NCI-H1417 treated with DMSO at 0.1 percent for 48 hours (cell line): ENCODE results near the gene FNDC1.
A peak's percentile ranks its signal among the peaks of the same experiment; 100 is the strongest.
"Not testable (repeated sequence)": the region's sequence is repeated elsewhere in the genome, so short reads cannot be mapped to it uniquely, and the experiment has no call there.

ENCODE experiments used
- DNase-seq: peaks from one replicate; lab custom pipeline; 2025; lab: John Stamatoyannopoulos, UW

Gene FNDC1

GRCh38 chr6:159169193-159169555 lies at the start of gene FNDC1:
Gene FNDC1, plus strand, starts transcription at chr6:159169400. Its CDS starts 197 bp downstream, at chr6:159169597.
- no peak for DNase-seq

GRCh38 chr6:159119791-159120190 lies 49.4 kb upstream of the FNDC1 start:
- no peak for DNase-seq

GRCh38 chr6:159121486-159121885 lies 47.7 kb upstream of the FNDC1 start:
- no peak for DNase-seq

GRCh38 chr6:159122453-159122852 lies 46.7 kb upstream of the FNDC1 start:
- no peak for DNase-seq

- not testable (repeated sequence) for DNase-seq
Measured at GRCh38 chr6:159123831-159124230, 45.4 kb upstream of the FNDC1 start.

GRCh38 chr6:159125014-159125609 lies 44.1 kb upstream of the FNDC1 start:
- DNase-seq: no peak

GRCh38 chr6:159125951-159126352 lies 43.2 kb upstream of the FNDC1 start:
- DNase-seq: no peak

- DNase-seq: no peak
Measured at GRCh38 chr6:159126590-159126989, 42.6 kb upstream of the FNDC1 start.

GRCh38 chr6:159127701-159128100 lies 41.5 kb upstream of the FNDC1 start:
- DNase-seq: no peak

- no peak for DNase-seq
Measured at GRCh38 chr6:159128978-159129377, 40.2 kb upstream of the FNDC1 start.

- no peak for DNase-seq
Measured at GRCh38 chr6:159130846-159131245, 38.4 kb upstream of the FNDC1 start.

- DNase-seq: no peak
Measured at GRCh38 chr6:159131709-159132108, 37.5 kb upstream of the FNDC1 start.

GRCh38 chr6:159132664-159133063 lies 36.5 kb upstream of the FNDC1 start:
- DNase-seq: no peak

GRCh38 chr6:159134701-159135364 lies 34.4 kb upstream of the FNDC1 start:
- peak; percentile 17 for DNase-seq

- DNase-seq: no peak
Measured at GRCh38 chr6:159137676-159138075, 31.5 kb upstream of the FNDC1 start.

GRCh38 chr6:159142531-159142930 lies 26.7 kb upstream of the FNDC1 start:
- no peak for DNase-seq

- no peak for DNase-seq
Measured at GRCh38 chr6:159148641-159149040, 20.6 kb upstream of the FNDC1 start.

GRCh38 chr6:159149641-159150040 lies 19.6 kb upstream of the FNDC1 start:
- no peak for DNase-seq

GRCh38 chr6:159151266-159151855 lies 17.8 kb upstream of the FNDC1 start:
- no peak for DNase-seq

- DNase-seq: no peak
Measured at GRCh38 chr6:159152041-159152440, 17.2 kb upstream of the FNDC1 start.

- no peak for DNase-seq
Measured at GRCh38 chr6:159152782-159153181, 16.4 kb upstream of the FNDC1 start.

- no peak for DNase-seq
Measured at GRCh38 chr6:159155679-159156078, 13.5 kb upstream of the FNDC1 start.

- no peak for DNase-seq
Measured at GRCh38 chr6:159156089-159156488, 13.1 kb upstream of the FNDC1 start.

- no peak for DNase-seq
Measured at GRCh38 chr6:159157431-159157830, 11.8 kb upstream of the FNDC1 start.
